Epidermal melanocyte (primary cell): ENCODE data around the gene PDGFRB.

ENCODE experiments used
- DNase-seq: peaks from one replicate; pipeline ENCODE4 v3.0.0; 2011; ENCODE audit warnings: low spot score; ENCODE audit not compliant: insufficient read length

PDGFRB gene

DNA sequence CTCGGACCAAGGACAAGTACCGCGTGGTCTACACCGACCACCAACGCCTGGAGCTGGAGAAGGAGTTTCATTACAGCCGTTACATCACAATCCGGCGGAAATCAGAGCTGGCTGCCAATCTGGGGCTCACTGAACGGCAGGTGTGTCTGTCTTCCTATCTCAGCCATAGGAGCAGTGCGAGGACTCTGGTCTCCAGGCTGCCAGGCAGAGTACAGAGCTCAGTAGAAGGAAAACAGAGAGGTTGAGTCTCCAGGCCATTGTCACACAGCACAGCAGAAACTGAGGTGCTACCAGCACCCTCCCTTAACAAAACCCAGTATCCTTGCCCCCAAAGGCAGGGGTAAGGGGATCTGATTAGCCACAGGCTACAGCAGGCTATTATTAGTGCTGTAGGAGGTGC is 27.1 kb upstream of the PDGFRB start:
- no peak for DNase-seq

DNA sequence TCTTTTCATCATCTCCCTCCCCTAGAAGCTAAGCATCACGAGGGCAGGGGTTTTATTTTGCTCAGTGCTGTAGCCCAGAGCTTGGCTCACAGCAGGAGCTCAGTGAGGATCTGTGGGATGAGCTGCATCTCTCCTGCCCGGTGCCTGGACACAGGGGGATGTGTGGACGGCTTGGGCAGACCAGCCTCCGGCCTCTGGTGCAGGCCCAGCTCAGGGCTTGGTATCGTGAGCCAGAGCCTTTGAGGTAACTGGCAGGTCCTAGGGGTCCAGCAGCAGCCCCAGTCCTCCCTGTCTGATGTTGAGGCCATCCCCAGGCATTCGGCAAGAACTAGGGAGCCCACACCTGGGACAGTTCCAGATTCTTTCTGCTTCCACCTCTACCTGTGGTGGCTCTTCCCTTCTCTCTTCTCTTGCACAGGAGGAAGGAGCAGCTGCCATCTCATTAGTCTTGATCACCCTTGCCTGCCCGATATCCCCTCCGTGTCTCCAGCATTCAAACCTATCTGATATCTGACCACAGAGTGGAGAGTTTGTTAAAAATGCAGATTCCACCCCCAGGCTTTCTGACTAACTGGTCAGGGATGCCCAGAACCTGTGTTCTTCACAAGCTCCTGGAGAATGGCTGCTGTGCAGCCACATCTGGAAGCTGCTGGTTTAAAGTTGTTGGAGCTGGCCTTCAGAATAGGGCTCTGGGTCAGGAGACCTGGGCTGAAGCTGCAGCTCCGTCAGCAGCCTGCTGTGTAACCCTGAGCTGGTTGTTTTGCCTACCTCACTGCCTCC is 26.3 kb upstream of the PDGFRB start:
- no peak for DNase-seq

DNA sequence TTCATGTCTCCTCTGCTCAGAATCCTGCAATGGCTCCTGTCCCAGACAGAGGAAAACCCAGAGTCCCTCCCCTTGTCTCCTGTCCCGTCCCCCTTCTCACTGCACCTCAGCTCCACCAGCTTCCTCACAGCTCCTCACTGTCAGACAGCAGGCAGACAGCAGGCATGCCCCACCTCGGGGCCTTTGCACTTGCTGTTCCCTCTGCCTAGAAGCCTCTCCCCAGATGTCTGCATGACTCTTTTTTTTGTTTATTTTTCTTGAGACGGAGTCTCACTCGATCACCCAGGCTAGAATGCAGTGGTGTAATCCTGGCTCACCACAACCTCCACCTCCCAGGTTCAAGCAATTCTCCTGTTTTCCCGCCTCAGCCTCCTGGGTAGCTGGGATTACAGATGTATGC is 25.4 kb upstream of the PDGFRB start:
- DNase-seq, result no peak

DNA sequence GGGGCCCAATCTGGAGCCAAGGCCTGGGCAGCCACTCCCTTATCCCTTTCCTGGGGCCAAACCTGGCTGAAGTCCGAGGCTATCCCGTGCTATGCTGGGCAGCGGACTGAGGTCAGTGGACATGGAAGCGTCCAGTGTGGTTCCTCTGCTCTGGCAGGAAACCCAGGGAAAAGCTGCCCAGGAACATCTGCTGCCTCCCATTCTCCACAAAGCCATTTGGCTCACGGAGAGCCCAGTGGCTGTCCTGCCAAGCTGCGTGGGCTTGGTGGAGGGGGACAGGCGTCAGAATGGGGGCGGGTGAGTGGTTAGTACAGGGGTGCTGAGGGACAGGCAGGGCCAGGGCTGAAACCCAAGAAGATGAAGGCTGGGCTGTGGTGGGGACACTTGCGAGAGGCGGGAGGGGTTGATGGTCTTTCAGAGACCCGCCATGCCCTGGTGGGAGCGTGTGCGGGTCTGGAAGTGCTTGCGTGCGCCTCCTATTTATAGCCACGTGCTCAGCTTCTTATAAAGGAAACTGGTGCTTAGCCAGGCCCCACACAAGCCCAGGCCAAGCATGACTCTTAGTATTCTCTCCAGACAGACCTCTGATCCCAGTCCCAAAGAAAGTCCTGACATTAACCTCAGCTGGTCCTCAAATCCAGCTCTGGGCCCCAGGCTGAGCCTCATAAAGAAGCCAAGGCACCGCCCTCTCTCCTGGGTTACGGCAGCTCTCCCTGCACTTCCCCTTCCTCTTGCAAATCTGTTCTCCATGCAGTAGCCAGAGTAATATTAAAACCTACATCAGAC is 24.8 kb upstream of the PDGFRB start:
- no peak for DNase-seq

DNA sequence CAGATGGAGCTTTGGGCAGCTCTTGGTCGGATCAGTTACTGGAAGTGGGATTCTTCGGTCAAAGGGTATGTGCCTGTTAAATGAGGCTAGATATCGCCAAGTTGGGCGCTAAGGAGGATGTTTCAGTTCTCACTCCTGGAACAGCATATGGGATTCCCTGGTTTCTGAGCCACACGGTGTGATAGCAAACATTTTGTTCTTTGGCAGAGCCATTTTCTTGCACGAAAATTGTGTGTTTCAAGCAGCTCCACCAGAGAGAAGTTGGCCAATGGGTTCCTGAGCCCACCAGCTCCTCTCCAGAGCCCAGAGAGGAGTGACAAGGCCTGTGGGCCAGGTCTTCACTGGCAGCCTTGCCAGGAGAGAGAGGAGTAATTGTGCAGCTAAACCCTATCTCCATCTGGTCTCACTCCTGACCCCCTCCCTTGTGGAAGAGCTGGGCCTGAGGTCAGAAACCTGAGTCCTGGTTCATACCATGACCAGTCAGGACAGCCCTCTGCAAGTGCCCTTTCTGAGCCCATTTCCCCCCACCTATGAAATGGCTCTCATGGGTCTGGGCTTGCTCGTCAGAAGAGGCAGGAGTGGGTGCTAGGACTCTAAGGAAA is 23.5 kb upstream of the PDGFRB start:
- no peak for DNase-seq

DNA sequence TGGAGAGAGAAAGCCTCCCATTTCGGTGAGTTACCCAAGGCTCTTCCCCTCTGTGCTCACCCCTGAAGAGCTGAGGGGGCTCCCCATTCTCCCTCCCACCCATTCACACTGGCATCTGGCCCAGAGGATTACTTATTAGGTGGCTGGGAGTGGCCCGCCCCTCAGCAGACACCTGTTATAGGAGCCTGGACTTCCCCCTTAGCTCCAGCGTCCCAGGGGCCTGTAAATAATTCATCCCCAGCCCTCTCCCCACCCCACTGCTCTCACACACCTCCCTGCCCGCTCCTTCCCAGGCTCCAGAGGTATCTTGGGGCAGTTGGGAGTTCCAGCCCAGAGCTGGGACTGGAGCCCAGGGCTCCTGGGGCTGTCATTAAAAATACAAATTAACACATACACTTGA is 22.6 kb upstream of the PDGFRB start:
- no peak for DNase-seq

DNA sequence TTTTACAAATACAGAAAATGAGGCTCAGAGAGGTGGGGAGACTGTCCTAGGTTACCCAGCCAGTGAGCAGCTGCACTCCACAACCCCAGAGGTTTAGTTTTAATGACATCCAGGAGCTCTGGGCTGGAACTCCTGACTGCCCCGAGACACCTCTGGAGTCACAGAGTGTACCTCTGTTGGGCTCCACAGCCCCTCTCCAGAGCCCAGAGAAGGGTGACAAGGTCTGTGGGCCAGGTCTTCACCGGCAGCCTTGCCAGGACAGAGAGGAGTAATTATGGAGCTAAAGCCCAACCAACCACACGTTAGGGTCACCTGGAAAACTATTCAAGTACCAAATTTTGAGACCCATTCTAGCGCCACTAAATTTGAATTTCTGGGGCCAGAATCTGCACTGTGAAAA is 22.1 kb upstream of the PDGFRB start:
- no peak for DNase-seq

DNA sequence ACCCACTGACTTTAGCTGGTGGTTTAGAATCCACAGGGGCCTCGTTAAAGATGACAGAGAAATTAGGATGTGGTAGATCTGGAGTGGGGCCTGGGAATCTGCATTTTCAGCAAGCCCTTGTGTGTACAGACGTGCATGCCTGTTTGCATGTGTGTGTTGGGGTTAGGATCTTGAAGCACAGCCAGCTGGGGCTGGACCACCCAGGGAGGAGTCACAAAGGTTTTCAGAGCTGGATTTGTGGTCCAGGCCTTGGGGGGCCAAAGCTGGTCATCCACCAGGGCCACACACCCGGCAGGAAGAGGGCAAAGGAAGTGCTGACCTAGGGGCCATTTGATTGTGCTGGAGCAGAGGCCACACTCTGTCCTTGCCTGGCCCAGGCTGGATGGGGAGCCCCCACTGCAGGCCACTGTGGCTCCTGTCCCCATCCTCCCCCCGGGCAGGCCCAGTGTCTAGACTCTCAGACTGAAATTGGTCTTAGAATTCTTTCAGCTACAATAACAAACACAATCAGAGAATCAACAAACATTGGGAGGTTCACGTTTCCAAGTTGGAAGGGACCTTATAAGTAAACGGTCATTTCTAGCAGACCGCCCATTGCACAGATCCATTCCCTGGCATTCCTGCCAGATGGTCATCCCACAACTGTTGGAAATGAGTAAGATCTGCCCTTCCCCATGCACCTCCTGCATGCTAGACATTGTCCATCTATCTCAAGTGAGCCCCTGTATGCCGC is 21.3 kb upstream of the PDGFRB start:
- DNase-seq, result no peak

DNA sequence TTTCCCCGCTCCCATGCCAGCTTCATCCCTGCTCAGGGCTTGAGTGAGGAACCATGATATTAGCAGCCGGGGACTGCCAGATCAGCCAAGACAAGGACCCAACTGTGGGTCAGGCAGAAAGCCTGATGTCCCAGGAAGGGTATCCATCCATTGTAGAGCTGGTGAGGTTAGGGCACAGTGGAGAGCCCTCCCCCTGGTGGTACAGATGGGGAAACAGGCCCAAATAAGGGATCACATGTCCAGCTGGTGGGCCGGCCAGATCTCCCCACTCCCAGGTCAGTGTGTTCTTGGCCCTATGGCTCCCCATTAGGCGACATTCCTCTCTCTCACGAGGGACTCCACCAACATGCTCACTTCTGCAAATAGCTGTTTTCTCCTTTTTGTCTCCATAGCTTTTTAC is 19.9 kb upstream of the PDGFRB start:
- no peak for DNase-seq

DNA sequence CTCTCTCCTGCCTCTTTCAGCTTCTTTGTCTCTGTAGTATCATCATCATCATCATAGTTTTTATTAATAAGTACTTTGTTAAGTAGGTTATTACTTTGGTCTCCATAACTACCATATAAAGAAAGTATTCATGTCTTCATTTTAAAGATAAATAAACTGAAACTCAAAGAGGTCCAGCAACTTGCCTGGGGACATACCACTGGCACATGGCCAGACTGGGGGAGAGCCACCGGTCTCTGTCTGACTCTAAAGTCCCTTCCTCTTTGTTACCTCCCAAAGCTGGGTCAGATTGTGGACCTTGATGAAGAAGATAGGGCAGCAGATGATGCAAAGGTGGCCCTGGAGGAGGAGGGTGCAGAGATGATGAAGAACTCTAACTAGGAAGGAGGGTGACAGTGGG is 19.4 kb upstream of the PDGFRB start:
- peak; percentile 44 for DNase-seq

DNA sequence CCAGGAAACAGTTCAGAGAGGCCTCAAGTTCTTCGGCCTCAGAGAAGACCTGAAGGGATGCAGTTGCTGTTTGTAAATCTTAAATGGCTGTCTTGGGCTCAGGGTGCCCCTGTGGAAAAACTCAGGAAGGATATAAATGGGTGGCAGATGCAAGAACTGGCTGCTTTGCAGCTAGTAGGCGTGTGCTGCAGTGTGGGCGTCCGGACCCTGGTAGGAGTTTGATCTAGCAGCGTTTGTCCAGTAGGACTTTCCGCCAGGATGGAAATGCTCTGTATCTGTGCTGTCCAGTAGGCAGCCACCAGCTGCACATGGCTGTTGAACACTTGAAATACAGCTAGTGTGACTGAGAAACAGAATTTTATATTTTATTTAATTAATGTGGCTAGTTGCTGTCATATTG is 18.6 kb upstream of the PDGFRB start:
- DNase-seq, result no peak

DNA sequence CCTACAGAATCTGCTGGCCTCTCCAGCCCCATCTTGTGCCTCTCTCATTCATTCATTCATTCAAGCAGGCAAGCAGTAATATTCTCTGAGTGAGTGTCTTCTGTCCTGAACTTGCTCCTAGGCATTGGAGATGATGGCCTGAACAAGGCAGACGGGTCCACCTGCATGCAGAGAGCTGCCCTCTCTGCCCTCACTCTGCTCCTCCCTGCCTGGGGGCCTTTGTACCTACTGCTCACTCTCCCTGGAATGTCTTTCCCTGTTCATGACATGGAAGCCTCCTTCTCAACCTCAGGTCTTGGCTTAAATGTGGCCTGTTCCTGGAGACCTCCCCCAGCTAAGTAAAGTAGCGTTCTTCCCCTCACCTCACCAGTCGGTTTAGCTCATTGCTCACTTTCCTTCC is 17.5 kb upstream of the PDGFRB start:
- DNase-seq, result no peak

DNA sequence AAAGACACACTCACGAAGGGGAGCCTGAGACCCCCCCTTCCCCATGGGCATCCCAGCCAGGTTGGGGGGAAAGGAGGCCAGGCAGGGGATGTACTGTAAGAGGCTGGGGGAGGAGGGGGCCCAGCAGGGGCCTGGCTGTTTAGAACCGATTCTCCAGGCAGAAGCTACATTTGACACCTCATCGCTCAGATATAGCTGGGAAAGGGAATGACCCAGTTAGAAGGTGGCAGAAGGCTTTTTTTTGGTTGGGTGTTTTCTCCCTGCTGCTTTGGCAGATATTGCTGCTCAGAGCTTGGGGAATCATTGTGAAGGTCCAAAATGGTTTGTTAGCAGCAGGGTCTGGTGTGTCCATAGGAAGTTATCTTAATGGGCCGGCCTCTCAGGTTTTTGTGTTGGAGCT is 16.9 kb upstream of the PDGFRB start:
- no peak for DNase-seq

DNA sequence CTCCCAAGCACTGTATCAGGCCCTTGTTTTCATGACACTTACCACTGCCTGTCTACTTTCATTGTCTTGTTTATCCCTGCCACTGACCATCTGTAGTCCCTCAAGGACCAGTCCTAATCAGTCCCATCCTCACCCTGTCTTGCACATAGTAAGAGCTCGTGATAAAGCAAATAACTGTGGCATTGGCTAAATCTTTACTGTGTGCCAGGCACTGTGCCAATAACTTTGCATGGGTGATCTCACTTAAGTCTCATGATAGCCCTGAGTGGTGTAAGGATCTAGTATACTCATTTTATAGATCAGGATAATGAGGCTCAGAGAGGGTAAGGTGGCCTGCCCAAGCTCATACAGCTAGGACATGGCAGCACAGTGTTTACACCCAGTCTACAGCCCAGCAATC is 16.5 kb upstream of the PDGFRB start:
- no peak for DNase-seq

DNA sequence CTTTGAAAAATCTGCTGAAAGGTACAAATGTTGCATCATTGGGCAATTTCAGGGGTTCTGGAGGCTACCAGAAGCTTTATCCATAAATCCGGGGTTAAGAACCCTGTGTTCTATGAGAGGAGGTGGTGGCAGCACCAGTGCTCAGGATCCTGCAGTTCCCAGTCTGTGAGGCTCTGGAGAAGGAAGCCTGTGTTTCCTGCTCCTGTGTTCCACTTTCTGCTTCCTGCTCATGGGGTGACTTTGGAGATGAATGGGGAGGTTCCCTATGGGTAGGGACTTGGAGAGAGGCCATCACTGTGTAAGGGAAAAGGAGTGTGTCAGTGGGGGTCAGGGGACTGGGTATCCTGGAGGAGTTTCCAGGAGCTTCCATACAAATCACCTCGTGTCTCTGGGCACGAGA is 13.2 kb upstream of the PDGFRB start:
- no peak for DNase-seq

DNA sequence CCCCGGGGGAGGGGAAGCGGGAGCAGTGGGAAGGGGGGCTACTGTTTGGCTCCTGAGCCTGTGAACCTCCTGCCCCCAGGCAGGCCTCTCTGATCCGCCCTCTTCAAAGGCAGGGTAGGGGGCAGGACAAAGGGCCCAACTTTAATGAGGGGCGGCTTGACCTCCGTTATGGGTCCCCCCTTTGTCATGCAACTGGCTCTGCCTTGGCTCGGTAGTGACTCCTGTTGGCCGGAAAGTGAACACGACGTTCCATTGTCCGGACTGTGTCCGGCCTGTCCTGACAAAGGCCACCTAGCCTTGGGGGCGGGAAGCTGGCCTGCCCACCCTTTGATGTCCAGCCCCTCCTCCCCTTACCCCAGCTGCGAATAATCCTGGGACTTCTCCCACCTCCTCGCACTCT is 12.3 kb upstream of the PDGFRB start:
- DNase-seq, result no peak

DNA sequence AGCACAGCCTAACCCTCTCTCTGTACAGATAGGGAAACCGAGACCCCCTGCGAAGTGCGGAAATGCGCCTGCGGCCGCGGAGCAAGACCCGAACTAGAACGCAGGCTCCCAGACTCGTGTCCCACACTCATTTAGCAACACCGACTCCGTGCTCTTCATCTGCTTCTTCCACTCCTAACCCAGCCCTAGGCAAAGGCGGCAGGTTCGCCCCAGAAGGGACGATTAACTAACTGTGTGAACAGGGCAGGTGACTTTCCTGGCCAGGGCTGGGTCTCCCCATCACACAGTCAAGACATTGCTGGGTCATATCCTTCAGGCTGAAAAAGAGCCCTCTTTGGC is 11.8 kb upstream of the PDGFRB start:
- DNase-seq, result no peak

DNA sequence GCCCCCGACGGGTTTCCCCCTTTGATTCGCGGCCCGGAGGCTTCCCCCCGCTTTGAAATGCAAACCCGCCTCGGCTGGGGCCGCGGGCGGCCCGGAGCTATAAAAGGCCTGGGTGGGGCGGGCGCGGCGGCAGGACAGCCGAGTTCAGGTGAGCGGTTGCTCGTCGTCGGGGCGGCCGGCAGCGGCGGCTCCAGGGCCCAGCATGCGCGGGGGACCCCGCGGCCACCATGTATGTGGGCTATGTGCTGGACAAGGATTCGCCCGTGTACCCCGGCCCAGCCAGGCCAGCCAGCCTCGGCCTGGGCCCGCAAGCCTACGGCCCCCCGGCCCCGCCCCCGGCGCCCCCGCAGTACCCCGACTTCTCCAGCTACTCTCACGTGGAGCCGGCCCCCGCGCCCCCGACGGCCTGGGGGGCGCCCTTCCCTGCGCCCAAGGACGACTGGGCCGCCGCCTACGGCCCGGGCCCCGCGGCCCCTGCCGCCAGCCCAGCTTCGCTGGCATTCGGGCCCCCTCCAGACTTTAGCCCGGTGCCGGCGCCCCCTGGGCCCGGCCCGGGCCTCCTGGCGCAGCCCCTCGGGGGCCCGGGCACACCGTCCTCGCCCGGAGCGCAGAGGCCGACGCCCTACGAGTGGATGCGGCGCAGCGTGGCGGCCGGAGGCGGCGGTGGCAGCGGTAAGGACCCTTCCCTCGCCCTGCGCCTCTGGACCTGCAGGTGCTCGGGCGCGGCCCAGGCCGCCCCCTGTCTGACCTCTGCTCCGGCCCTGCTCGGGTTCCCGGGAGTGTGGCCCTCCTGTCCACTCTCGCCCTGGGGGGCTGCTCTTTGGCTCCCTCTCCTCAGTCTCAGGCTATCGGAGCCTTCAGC is 11.2 kb upstream of the PDGFRB start, which contains the start of gene CDX1:
CDX1 (plus strand) TSS at position 129 of the 862 bp plus-strand sequence; CDS start at position 228, 99 bp downstream.
- DNase-seq, result no peak

DNA sequence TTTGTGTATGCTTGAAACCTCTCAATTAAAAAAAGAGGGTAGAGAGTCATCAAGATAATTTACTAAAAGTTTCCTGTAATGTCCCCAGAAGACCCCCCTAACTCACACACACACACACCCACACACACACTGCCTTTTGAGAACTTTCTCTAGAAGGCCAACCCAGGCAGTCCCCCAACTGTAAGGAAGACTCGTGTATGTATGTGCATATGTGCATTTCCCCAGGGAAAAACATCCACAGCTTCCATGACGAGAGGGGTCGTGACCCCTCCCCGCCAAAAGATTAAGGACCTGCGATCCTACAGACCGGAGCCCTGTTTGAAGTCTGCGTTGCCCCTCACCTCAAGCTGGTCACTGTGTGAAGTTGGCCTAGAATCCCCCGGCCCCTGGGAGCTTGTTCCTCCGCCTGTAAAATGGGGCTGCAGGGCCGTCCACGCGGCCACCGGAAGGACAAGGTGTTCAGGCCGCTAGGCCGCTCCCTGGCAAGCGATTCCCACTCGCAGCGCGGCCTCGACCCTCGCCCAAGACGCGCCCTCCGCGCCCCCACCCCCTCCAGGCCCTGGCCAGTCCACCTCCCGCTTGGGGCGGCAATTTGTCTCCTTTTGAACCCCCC is 10.5 kb upstream of the PDGFRB start:
- DNase-seq, result no peak

DNA sequence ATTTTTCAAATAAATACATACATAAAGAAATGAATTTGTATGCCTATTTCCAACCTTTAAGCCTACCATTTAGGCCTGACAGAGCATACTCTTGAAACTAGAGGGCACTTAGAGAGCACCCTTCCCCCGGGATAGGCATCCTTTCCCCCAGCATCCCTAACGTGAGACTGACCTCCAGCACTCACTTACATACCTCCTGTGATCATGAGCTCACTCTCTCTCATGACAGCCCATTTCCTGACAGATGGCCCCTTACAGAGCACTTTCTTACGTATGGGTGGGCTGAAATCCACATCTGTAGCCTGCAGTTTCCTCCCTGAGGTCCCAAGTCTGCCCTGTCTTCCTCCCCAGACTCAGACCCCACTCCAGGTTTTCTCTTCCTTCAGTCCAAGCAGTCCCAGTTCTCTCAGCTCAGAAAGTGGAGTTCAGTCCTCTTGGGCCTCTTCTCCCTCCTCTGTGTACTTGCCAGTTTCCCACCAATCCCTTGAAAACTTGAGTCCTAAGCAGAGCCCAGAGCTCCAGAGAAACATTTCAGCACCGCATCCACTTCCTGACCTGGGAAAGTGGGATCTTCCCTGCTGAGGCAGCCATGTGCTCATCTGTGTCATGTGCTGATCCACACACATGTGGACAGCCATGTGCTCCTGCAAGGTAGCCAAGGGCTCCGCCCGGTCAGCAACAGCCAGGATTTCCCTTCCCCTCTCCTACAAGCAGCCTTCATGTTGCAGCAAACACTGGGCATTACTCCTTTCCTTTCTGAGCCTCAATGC is 8.8 kb upstream of the PDGFRB start:
- no peak for DNase-seq
